NCI-H1048 (cell line): ENCODE data around the gene TIMM17A.
"Not testable (repeated sequence)": the region's sequence is repeated elsewhere in the genome, so short reads cannot be mapped to it uniquely, and the experiment has no call there.

Experiments used
- DNase-seq: peaks from one replicate; lab custom pipeline; 2025; lab: John Stamatoyannopoulos, UW

TIMM17A gene

GRCh38 chr1:202016022-202016810, 60.9 kb downstream of the TIMM17A start:
- no peak for DNase-seq

GRCh38 chr1:202016811-202017748, 61.8 kb downstream of the TIMM17A start:
- no peak for DNase-seq

- DNase-seq, result no peak
These were observed 62.6 kb downstream of the TIMM17A start for GRCh38 chr1:202017749-202018467.

- DNase-seq, result no peak
These were observed 63.3 kb downstream of the TIMM17A start for GRCh38 chr1:202018468-202019234.

- not testable (repeated sequence) for DNase-seq
These were observed 63.9 kb downstream of the TIMM17A start for GRCh38 chr1:202019235-202019558.
